GM12875 (cell line): ENCODE results near the gene CCN5.

ENCODE experiments used
- H3K4me3 ChIP-seq: one replicate; pipeline ENCODE4 v1.5.1; 2011; ENCODE audit warnings: low read depth, low read length, control low read depth
- TF ChIP-seq, protein P1 (sequence below): IDR thresholded peaks from 2 replicates; pipeline ENCODE4 v1.5.1; 2011; ENCODE audit warnings: low read depth, mild to moderate bottlenecking, control low read depth, inconsistent platforms, low read length, moderate library complexity, borderline replicate concordance; ENCODE audit not compliant: insufficient read depth

Gene CCN5

DNA sequence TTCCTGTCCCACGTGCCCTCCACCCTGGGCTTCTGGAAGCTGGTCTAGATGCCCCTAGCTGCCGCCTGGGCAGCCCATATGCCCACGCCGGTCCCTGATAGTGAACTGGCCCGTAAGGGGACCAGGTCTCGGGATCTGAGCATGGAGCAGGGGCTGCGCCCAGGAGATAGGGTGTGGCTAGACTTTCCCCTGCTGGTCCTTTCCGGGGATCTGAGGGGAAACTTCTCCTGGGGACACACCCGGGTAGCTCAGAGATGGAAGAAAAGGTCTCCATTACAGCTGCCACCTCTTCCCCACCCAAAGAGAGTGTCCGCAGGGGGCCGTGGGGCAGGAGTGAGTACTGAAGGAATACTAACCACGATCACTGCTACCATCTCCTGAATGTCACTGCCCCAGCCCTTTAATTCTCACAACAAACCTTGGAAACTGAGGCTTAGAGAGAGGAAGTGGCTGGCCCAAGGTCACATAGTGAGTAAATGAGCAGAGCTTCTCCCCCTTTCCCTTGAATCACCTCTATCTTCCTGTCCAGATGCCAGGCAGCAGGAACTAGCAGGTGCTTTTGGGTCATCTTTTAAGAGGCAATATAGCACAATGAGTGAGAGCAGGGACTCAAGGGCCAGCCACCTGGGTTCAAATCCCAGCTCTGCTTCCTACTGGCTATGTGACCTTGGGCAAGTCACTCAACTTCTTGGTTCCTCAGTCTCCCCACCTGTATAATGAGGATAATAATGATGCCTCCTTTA is 11.8 kb upstream of the CCN5 start:
- H3K4me3 ChIP-seq = no peak overlapping the region
- TF ChIP-seq, protein P1, sequence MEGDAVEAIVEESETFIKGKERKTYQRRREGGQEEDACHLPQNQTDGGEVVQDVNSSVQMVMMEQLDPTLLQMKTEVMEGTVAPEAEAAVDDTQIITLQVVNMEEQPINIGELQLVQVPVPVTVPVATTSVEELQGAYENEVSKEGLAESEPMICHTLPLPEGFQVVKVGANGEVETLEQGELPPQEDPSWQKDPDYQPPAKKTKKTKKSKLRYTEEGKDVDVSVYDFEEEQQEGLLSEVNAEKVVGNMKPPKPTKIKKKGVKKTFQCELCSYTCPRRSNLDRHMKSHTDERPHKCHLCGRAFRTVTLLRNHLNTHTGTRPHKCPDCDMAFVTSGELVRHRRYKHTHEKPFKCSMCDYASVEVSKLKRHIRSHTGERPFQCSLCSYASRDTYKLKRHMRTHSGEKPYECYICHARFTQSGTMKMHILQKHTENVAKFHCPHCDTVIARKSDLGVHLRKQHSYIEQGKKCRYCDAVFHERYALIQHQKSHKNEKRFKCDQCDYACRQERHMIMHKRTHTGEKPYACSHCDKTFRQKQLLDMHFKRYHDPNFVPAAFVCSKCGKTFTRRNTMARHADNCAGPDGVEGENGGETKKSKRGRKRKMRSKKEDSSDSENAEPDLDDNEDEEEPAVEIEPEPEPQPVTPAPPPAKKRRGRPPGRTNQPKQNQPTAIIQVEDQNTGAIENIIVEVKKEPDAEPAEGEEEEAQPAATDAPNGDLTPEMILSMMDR = no peak

DNA sequence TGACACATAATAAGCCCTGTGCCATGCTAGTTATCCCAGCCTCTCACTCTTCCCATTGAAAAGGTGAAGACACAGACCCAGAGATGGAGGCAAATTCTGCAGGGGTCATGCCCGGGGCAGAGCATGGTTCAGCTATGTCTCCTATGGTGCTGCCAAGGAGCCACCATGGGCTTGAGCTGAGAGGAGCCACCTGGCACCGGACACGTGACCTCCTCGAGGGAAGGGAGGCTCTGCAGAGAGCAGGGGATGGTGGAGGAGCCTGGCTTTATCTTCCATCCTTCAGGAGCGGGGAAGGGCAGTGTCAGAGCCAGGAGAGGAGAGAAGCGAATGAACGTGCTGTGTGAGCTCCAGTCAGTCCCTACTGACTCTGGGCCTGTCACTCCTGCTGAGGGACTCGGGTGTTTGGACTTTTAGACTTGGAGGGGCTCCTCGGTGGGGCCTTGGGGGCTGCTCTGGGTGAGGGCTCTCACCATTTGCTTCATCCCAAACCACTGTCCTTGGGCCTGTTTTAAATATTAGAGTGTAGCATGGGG is 11.1 kb upstream of the CCN5 start:
- TF ChIP-seq, protein P1 = no peak
- H3K4me3 ChIP-seq = no peak overlapping the region

DNA sequence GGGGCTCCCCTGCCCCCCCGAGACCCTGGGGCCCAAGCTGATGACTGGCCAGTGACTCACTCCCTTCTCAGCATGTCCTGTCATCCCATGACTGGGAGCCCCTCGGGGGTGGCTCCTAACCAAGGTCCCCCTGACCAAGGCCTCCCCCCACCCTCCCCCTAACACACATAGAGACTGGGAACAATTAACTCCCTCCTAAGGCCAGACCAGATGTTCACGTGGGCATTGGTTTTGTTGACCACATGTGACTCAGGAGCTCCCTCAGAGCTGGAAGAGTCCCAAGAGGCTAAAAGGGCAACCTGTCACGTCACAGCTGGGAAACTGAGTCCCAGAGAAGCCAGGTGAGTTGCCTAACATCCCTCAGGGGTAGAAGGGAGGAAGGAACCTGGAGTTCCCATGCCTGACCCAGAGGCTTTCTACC is 10.6 kb upstream of the CCN5 start:
- no peak overlapping the region for H3K4me3 ChIP-seq
- TF ChIP-seq, protein P1 = no peak

DNA sequence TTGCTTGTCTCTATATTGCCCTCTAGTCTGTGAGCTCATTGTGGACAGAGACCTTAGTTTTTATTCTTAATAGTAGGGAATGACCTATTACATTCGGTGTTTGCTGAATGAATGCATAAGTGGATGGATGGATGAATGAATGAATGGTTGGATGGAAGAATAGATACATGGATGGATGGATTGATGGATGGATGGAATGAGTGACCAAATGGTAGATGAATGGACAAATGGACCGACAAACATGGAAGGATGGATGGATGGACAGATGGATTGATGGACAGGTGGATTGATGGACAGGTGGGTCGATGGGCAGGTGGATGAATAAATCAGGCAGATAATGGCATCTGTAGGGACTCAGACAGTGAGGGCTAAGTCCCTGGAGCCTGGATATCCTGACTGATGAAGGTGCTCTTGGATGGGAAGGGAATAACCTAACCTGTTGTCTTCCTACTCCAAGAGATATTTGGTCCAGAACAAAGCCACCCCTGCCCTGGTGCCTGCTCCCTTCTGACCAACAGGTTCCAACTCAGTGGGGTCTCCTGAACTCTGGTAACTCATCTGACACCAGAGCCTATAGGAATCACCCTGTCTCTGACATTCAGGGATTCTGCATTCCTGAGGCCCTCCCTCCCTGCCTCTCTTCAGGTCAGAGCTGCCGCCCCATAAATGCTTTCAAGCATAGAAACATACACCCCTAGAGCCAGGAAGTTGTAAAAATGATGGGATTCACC is 9.6 kb upstream of the CCN5 start:
- TF ChIP-seq, protein P1 = no peak
- no peak overlapping the region for H3K4me3 ChIP-seq

DNA sequence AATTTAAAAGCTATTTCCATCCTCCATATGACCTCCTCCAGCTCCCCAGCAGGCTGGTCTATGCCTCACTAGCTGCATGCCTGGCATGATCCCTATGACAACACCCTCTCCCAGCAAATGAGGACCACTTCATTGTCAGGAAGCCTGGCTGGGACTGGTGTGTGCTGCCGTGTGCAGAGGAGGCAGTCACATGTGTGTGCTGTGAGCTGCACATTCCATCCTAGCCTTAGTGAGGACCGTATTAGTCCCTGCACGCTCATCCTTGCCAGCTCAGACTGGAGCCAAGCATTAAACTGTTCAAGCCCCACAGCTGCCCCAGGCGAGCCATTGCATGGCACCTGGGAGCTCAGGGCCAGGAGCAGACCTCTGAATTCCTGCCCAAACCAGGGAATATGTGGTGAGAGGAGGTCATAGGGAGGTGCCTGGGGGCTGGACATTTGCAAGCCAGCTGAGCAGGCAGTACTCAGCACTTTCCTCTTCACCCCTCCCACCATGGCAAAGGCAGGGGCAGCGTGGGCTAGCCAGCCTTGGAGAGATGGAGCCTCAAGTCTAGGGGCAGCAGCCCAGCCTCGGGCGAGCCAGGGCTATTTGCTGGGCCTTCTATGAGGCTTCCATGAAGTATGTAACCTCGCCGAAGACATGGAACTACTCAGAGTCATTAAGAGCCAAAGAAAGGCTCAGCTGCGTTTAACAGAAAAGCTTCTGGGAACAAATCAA is 8.7 kb upstream of the CCN5 start:
- H3K4me3 ChIP-seq = no peak overlapping the region
- TF ChIP-seq, protein P1 = no peak

DNA sequence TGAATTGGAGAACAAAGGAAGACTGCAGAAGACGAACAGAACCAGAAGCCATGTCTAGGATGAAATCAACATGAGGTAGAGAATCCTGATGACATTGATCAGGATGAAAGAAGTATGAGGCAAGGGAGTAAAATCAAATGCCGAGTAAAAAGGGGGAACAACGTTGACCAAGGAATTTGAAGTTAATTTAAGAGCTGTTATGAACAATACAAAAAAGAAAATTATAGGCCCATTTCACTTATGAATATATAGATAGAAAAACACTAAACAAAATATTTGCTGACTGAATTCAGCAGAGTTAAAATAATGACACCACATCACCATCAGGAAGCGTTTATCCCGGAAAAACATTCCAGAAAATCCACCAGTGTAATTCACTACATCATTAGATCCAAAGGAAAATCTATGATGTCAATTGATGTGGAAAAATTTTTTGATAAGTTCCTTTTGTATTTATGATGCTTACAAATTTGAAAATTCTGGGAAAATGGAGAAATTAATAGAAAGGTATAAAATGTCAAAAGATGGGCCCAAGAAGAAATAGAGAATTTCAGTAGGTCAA is 8.1 kb upstream of the CCN5 start:
- no peak overlapping the region for H3K4me3 ChIP-seq
- TF ChIP-seq, protein P1 = no peak
